HepG2 (cell line): ENCODE data around the gene NEUROD6. TPM values are rescaled to one million over a fixed set of nuclear protein-coding genes. Genes with fewer than 3 reads are reported as not detected.

Experiments used
- ATAC-seq: fragments of 200-7000 bp; cut with Tn5 transposase; 3 replicates; pipeline ENCODE4 v1.9.1; 2020; ENCODE audit warnings: mild to moderate bottlenecking, moderate library complexity
- BruUV-seq: library from RNA; stranded (reverse); fragments of 400-500 nt; replicated peaks from 2 replicates; lab custom pipeline; 2021; lab: Mats Ljungman, UMichigan
- CTCF ChIA-PET: fragments of 300-600 bp; formaldehyde crosslinking; extraction: SDS; loops from one replicate; lab custom pipeline; 2021; ENCODE audit warnings: low total read pairs, inconsistent platforms, low intra/inter-chr PET ratio; lab: Yijun Ruan, JAX
- POLR2A ChIA-PET: fragments of 350-600 bp; sonication (Branson Sonifier 250); formaldehyde crosslinking; loops from one replicate; lab custom pipeline; 2020; ENCODE audit warnings: antibody characterized with exemption, inconsistent platforms; lab: Yijun Ruan, JAX
- DNase-seq: peaks from one replicate; pipeline ENCODE4 v3.0.0-alpha.2; 2015; ENCODE audit warnings: low spot score
- FAIRE-seq: peaks from 3 replicates; lab custom pipeline; 2011; peaks lifted over from hg19 to GRCh38; lab: Jason Lieb, UNC
- H2AFZ ChIP-seq: one replicate; pipeline ENCODE4 v1.6.1; 2011; ENCODE audit warnings: low read length, inconsistent platforms
- H3K27ac ChIP-seq: fragments of 300-600 bp; 3 replicates; pipeline ENCODE4 v1.8.0; 2011; ENCODE audit warnings: mixed run types, mild to moderate bottlenecking, mixed read lengths, low read length, inconsistent platforms; ENCODE audit not compliant: insufficient read depth; ENCODE audit errors: extremely low read length
- H3K27me3 ChIP-seq, 2 experiments: fragments of 200-600 bp in 1 of 2; 2 replicates in 1 of 2; 3 replicates in 1 of 2; pipeline versions ENCODE4 v1.6.0 to v1.8.0; 2011; ENCODE audit warnings: low read length in 2 of 2, mild to moderate bottlenecking in 2 of 2, moderate library complexity in 2 of 2, inconsistent platforms in 1 of 2; ENCODE audit not compliant: insufficient read depth in 2 of 2, control insufficient read depth in 1 of 2
- H3K36me3 ChIP-seq, 2 experiments: fragments of 200-600 bp in 1 of 2; replicated peaks in 1 of 2; 2 replicates in 1 of 2; 3 replicates in 1 of 2; pipeline versions ENCODE4 v1.5.1 to v1.8.0; 2011; ENCODE audit warnings: low read length in 2 of 2, inconsistent platforms in 1 of 2; ENCODE audit not compliant: insufficient read depth in 2 of 2, control insufficient read depth in 1 of 2
- H3K4me1 ChIP-seq: 2 replicates; pipeline ENCODE4 v1.5.1; 2012; ENCODE audit warnings: low read length, inconsistent platforms; ENCODE audit not compliant: insufficient read depth
- H3K4me2 ChIP-seq: 2 replicates; pipeline ENCODE4 v1.6.0; 2011; ENCODE audit warnings: low read depth, low read length, inconsistent platforms
- H3K4me3 ChIP-seq, 3 experiments: fragments of 200-600 bp in 1 of 3; sonication (generic), shearing (Covaris generic) in 1 of 3; replicated peaks in 1 of 3; 2 replicates each; pipeline ENCODE4 v1.5.1; 2011 to 2016; ENCODE audit warnings: low read length in 3 of 3, inconsistent platforms in 2 of 3, low read depth in 2 of 3, mild to moderate bottlenecking in 2 of 3, control low read depth in 1 of 3, mixed read lengths in 1 of 3; ENCODE audit not compliant: insufficient read depth in 1 of 3
- H3K79me2 ChIP-seq: one replicate; pipeline ENCODE4 v1.6.1; 2011; ENCODE audit warnings: low read length, inconsistent platforms; ENCODE audit not compliant: insufficient read depth
- H3K9ac ChIP-seq: 2 replicates; pipeline ENCODE4 v1.6.0; 2011; ENCODE audit warnings: mild to moderate bottlenecking, low read depth, low read length, inconsistent platforms; ENCODE audit not compliant: insufficient read depth
- H3K9me3 ChIP-seq: 2 replicates; pipeline ENCODE4 v1.5.1; 2012; ENCODE audit warnings: mild to moderate bottlenecking, low read length
- H4K20me1 ChIP-seq: 2 replicates; pipeline ENCODE4 v1.6.0; 2011; ENCODE audit warnings: inconsistent platforms, mild to moderate bottlenecking, low read length, moderate library complexity; ENCODE audit not compliant: insufficient read depth
- CENPX ChIP-seq: sonication (generic); formaldehyde crosslinking; IDR thresholded peaks from 2 replicates; pipeline ENCODE4 v1.9.0; 2021; ENCODE audit warnings: mild to moderate bottlenecking, missing genetic modification reagents, moderate library complexity
- CREM ChIP-seq, 2 experiments: sonication (generic) in 1 of 2; formaldehyde crosslinking in 1 of 2; IDR thresholded peaks; 2 replicates each; pipeline versions ENCODE4 v1.4.0 to v1.6.1; 2016 to 2020; ENCODE audit warnings: antibody characterized with exemption in 1 of 2, mild to moderate bottlenecking in 1 of 2, missing genetic modification reagents in 1 of 2
- DR1 ChIP-seq: sonication (generic); formaldehyde crosslinking; IDR thresholded peaks from 2 replicates; pipeline ENCODE4 v1.8.0; 2021; ENCODE audit warnings: mild to moderate bottlenecking, missing genetic modification reagents, inconsistent platforms
- FOXJ3 ChIP-seq: sonication (generic); formaldehyde crosslinking; IDR thresholded peaks from 2 replicates; pipeline ENCODE4 v1.4.0; 2020; ENCODE audit warnings: missing genetic modification reagents, mild to moderate bottlenecking, borderline replicate concordance
- ISX ChIP-seq: sonication (generic); formaldehyde crosslinking; conservative IDR thresholded peaks from 2 replicates; pipeline ENCODE4 v1.5.0; 2020; ENCODE audit warnings: missing genetic modification reagents
- NR2F1 ChIP-seq, 2 experiments: fragments of 450-650 bp in 1 of 2; formaldehyde crosslinking in 1 of 2; IDR thresholded peaks; 2 replicates each; pipeline versions ENCODE4 v1.5.0 to v1.6.1; 2016 to 2020; ENCODE audit warnings: mild to moderate bottlenecking in 1 of 2, missing compliant biosample characterization in 1 of 2, missing genetic modification reagents in 1 of 2, moderate library complexity in 1 of 2
- SYNCRIP ChIP-seq: fragments of 200-400 bp; formaldehyde crosslinking; IDR thresholded peaks from 2 replicates; pipeline ENCODE4 v1.6.1; 2018; ENCODE audit warnings: mild to moderate bottlenecking, low read depth, low read length; ENCODE audit not compliant: insufficient read depth
- TP53 ChIP-seq: sonication (generic); formaldehyde crosslinking; conservative IDR thresholded peaks from 2 replicates; pipeline ENCODE4 v1.4.0; 2020; ENCODE audit warnings: missing genetic modification reagents
- ZNF281 ChIP-seq: sonication (generic); formaldehyde crosslinking; IDR thresholded peaks from 2 replicates; pipeline ENCODE4 v1.4.0; 2020; ENCODE audit warnings: missing genetic modification reagents, borderline replicate concordance
- ZNF841 ChIP-seq: sonication (generic); formaldehyde crosslinking; IDR thresholded peaks from 2 replicates; pipeline ENCODE4 v1.8.1; 2023; ENCODE audit warnings: missing genetic modification reagents, borderline replicate concordance
- ZSCAN21 ChIP-seq: sonication (generic); formaldehyde crosslinking; IDR thresholded peaks from 2 replicates; pipeline ENCODE4 v1.8.0; 2022; ENCODE audit warnings: mild to moderate bottlenecking, missing genetic modification reagents, moderate library complexity, borderline replicate concordance
- WGBS: methylation state at CpG from one replicate; pipeline ENCODE4 v1.1.6; 2017; ENCODE audit warnings: low lambda C conversion rate; 5-methylcytosine and 5-hydroxymethylcytosine counted together
- in situ Hi-C: cut with HindIII; loops from 2 replicates; pipeline ENCODE4 v1.10.0; 2017; ENCODE audit warnings: low pct_unique_long_range_greater_than_20kb; ENCODE audit not compliant: extremely low pct_ligation_motif_present
- intact Hi-C: fragments of 100-400 bp; cut with micrococcal nuclease; formaldehyde crosslinking; loops from one replicate; pipeline ENCODE4 v1.10.0; 2022; ENCODE audit not compliant: unreplicated experiment
- polyA plus RNA-seq, 8 experiments: library from polyadenylated mRNA; depleted of rRNA in 3 of 8; stranded (reverse) in 7 of 8; unstranded in 1 of 8; fragments of >200 nt; fragmentation: Illumina TruSeq in 4 of 8; extraction: Trizol in 4 of 8; gene quantifications; 2 replicates each; pipeline versions ENCODE4 v1.2.1 to v1.2.3, GENCODE V29; 2011 to 2016; ENCODE audit warnings: low read depth in 4 of 8, missing spikeins in 1 of 8, mixed read lengths in 1 of 8; ENCODE audit not compliant: insufficient read depth in 1 of 8
- total RNA-seq, 5 experiments: library from RNA; depleted of rRNA; stranded (reverse); fragments of >200 nt; fragmentation: Illumina TruSeq; extraction: Trizol; gene quantifications; 2 replicates each; pipeline ENCODE4 v1.2.3, GENCODE V29; 2016; ENCODE audit warnings: low read depth in 1 of 5

Gene NEUROD6
- total and polyA plus RNA-seq, 2 of the 13 experiments (the other 11 are each of a cell fraction or from before 2014, with no cell fraction given), result not detected

DNA sequence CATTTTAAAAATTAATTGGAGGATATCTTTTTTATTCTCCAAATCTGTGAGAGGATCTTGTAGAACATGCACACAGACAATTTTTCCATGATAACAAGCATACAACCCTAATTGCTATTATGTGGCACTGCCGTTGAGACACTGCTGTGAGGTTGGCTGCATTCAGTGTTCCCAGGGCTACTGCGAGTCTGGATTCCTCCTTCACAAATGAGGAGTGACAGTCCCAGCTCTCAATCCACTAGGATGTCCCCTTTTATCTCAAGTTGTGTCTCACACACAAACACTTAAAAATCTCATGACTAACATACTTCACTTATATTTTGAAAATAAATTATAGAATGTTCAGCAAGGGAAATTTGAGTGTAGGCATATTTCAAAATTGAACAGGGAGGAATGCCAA lies 14.1 kb downstream of the NEUROD6 start:
- no TSS peak for BruUV-seq
- H3K27ac ChIP-seq, result no peak overlapping the region
- FAIRE-seq (no peak), DNase-seq (no peak), ATAC-seq (no peak)
- H3K4me2 ChIP-seq, result no peak overlapping the region
- TF ChIP-seq SYNCRIP, result no peak
- ChIA-PET POLR2A (no interaction called here), CTCF (no interaction called here)
- no peak overlapping the region for H3K9ac ChIP-seq
- H3K4me1 ChIP-seq, result no peaks in the 10 kb centered on the region
- H3K36me3 ChIP-seq, result no peaks in the 10 kb centered on the region
- in situ Hi-C loops (no loop called here), intact Hi-C loops (no loop called here)
- no peaks in the 10 kb centered on the region for H3K79me2 ChIP-seq
- 0% methylated on average over 2 of the region's 2 CpGs for WGBS
- no peak overlapping the region for H2AFZ ChIP-seq
- no peak overlapping the region for H3K4me3 ChIP-seq
- no peaks in the 10 kb centered on the region for H3K9me3 ChIP-seq
- no peaks in the 10 kb centered on the region for H4K20me1 ChIP-seq
- no peaks in the 10 kb centered on the region for H3K27me3 ChIP-seq

- Histone ChIP-seq H3K9ac (no peak overlapping the region), H3K27ac (no peak overlapping the region), H3K9me3 (no peaks in the 10 kb centered on the region), H3K79me2 (no peaks in the 10 kb centered on the region), H2AFZ (no peak overlapping the region), H3K36me3 (no peaks in the 10 kb centered on the region), H3K27me3 (no peaks in the 10 kb centered on the region), H3K4me3 (no peak overlapping the region), H4K20me1 (no peaks in the 10 kb centered on the region), H3K4me2 (no peak overlapping the region), H3K4me1 (0 out of 2 replicates have a peak, but pooled peaks cover 5% of the 10 kb centered on the region)
- intact Hi-C loops (no loop called here), in situ Hi-C loops (no loop called here)
- FAIRE-seq (no peak), DNase-seq (no peak), ATAC-seq (no peak)
- no peak for TF ChIP-seq ZNF281 (CRISPR knock-in tag)
- no peak for TF ChIP-seq NR2F1 (CRISPR knock-in tag; IDR thresholded peaks at IDR 0.05)
- no peak for TF ChIP-seq CENPX
- TF ChIP-seq TP53 (CRISPR knock-in tag), result no peak
- TF ChIP-seq DR1, result no peak
- TF ChIP-seq ISX, result no peak
- no peak for TF ChIP-seq ZSCAN21 (CRISPR knock-in tag)
- no peak for TF ChIP-seq ZNF841
- no peak for TF ChIP-seq CREM (IDR thresholded peaks at IDR 0.05)
- TF ChIP-seq CREM (CRISPR knock-in tag; IDR thresholded peaks at IDR 0.05), result no peak
- TF ChIP-seq FOXJ3 (CRISPR knock-in tag), result no peak
- POLR2A ChIA-PET, result no interaction called here
- CTCF ChIA-PET, result no interaction called here
- BruUV-seq, result no TSS peak
- 0% methylated on average over 1 of the region's 1 CpG for WGBS
Observed at GRCh38 chr7:31323101-31323500, 17.4 kb downstream of the NEUROD6 start.
